Measurements from ENCODE around the gene EIF3A. TPM values are rescaled to one million over a fixed set of nuclear protein-coding genes. Genes with fewer than 3 reads are reported as not detected.

The EIF3A gene
- total RNA-seq, 1 experiment from 2014 or later, result 214 TPM

- H3K4me1 ChIP-seq (ENCODE audit: control insufficient read depth, insufficient read depth, low read length), result peaks cover 14% of the 10 kb centered on the region; the same call in 1 of the 2 replicates
- H3K4me3 ChIP-seq (ENCODE audit: low read depth in 2 of 2, low read length in 2 of 2), result no peak overlapping the region
- in situ Hi-C loops (cut with HindIII; ENCODE audit: low pct_unique_long_range_greater_than_20kb, low sequenced_read_pairs), result no loop called here
- no TSS peak for BruUV-seq (replicated peaks)
- ChIA-PET CTCF (no interaction called here), POLR2A (no interaction called here)
- no peak for ATAC-seq
- intact Hi-C loops (cut with micrococcal nuclease; ENCODE audit: unreplicated experiment), result no loop called here
- peaks cover 50% of the 10 kb centered on the region for H3K36me3 ChIP-seq (ENCODE audit: control insufficient read depth, insufficient read depth, low read length)
- no peak for TF ChIP-seq TCF7L2 (IDR thresholded peaks at IDR 0.05; ENCODE audit: low read depth, low read length)
- TF ChIP-seq, protein P1, sequence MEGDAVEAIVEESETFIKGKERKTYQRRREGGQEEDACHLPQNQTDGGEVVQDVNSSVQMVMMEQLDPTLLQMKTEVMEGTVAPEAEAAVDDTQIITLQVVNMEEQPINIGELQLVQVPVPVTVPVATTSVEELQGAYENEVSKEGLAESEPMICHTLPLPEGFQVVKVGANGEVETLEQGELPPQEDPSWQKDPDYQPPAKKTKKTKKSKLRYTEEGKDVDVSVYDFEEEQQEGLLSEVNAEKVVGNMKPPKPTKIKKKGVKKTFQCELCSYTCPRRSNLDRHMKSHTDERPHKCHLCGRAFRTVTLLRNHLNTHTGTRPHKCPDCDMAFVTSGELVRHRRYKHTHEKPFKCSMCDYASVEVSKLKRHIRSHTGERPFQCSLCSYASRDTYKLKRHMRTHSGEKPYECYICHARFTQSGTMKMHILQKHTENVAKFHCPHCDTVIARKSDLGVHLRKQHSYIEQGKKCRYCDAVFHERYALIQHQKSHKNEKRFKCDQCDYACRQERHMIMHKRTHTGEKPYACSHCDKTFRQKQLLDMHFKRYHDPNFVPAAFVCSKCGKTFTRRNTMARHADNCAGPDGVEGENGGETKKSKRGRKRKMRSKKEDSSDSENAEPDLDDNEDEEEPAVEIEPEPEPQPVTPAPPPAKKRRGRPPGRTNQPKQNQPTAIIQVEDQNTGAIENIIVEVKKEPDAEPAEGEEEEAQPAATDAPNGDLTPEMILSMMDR (IDR thresholded peaks at IDR 0.05), result no peak
- TF ChIP-seq, protein P2, sequence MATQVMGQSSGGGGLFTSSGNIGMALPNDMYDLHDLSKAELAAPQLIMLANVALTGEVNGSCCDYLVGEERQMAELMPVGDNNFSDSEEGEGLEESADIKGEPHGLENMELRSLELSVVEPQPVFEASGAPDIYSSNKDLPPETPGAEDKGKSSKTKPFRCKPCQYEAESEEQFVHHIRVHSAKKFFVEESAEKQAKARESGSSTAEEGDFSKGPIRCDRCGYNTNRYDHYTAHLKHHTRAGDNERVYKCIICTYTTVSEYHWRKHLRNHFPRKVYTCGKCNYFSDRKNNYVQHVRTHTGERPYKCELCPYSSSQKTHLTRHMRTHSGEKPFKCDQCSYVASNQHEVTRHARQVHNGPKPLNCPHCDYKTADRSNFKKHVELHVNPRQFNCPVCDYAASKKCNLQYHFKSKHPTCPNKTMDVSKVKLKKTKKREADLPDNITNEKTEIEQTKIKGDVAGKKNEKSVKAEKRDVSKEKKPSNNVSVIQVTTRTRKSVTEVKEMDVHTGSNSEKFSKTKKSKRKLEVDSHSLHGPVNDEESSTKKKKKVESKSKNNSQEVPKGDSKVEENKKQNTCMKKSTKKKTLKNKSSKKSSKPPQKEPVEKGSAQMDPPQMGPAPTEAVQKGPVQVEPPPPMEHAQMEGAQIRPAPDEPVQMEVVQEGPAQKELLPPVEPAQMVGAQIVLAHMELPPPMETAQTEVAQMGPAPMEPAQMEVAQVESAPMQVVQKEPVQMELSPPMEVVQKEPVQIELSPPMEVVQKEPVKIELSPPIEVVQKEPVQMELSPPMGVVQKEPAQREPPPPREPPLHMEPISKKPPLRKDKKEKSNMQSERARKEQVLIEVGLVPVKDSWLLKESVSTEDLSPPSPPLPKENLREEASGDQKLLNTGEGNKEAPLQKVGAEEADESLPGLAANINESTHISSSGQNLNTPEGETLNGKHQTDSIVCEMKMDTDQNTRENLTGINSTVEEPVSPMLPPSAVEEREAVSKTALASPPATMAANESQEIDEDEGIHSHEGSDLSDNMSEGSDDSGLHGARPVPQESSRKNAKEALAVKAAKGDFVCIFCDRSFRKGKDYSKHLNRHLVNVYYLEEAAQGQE (IDR thresholded peaks at IDR 0.05; ENCODE audit: insufficient read depth in 1 of 2, low read depth in 2 of 2, low read length in 1 of 2), result no peak
- no peak for TF ChIP-seq SIN3A (IDR thresholded peaks at IDR 0.05; ENCODE audit: borderline replicate concordance, insufficient read depth, low read depth, low read length)
- no peak; the same call in 1 of the 2 replicates for TF ChIP-seq POLR2AphosphoS5 (IDR thresholded peaks at IDR 0.05; ENCODE audit: low read depth, low read length)
- DNase-seq (ENCODE audit: low read depth, low spot score), result no peak
- H3K27ac ChIP-seq (ENCODE audit: low read length), result no peak overlapping the region
- no peaks in the 10 kb centered on the region for H3K9me3 ChIP-seq (ENCODE audit: control insufficient read depth, insufficient read depth, low read depth, low read length)
- H3K27me3 ChIP-seq (ENCODE audit: control insufficient read depth, insufficient read depth, low read length), result no peaks in the 10 kb centered on the region
These were observed 10.0 kb downstream of the EIF3A start for GRCh38 chr10:119070395-119071165.

GRCh38 chr10:119061926-119062325, 18.7 kb downstream of the EIF3A start:
- TF ChIP-seq, protein P2 (IDR thresholded peaks at IDR 0.05; ENCODE audit: insufficient read depth in 1 of 2, low read depth in 2 of 2, low read length in 1 of 2), result no peak
- TF ChIP-seq, protein P1 (IDR thresholded peaks at IDR 0.05), result no peak
- 0 out of 2 replicates have a peak, but pooled peaks have one; percentile 4 for TF ChIP-seq POLR2AphosphoS5 (IDR thresholded peaks at IDR 0.05; ENCODE audit: low read depth, low read length)
- ChIA-PET POLR2A (no interaction called here), CTCF (no interaction called here)
- Histone ChIP-seq H3K27me3 (ENCODE audit: control insufficient read depth, insufficient read depth, low read length) (no peaks in the 10 kb centered on the region), H3K27ac (ENCODE audit: low read length) (no peak overlapping the region), H3K36me3 (ENCODE audit: control insufficient read depth, insufficient read depth, low read length) (peaks cover 76% of the 10 kb centered on the region), H3K4me1 (ENCODE audit: control insufficient read depth, insufficient read depth, low read length) (no peaks in the 10 kb centered on the region), H3K4me3 (ENCODE audit: low read depth in 2 of 2, low read length in 2 of 2) (no peak overlapping the region), H3K9me3 (ENCODE audit: control insufficient read depth, insufficient read depth, low read depth, low read length) (no peaks in the 10 kb centered on the region)
- intact Hi-C loops (cut with micrococcal nuclease; ENCODE audit: unreplicated experiment) (no loop called here), in situ Hi-C loops (cut with HindIII; ENCODE audit: low pct_unique_long_range_greater_than_20kb, low sequenced_read_pairs) (no loop called here)
- BruUV-seq (replicated peaks), result no TSS peak
- ATAC-seq (no peak; the same call in 1 of the 2 replicates), DNase-seq (ENCODE audit: low read depth, low spot score) (no peak)
